Skin epidermis (tissue), 12 donors: ENCODE results near the gene CD163.
"Not testable (repeated sequence)": the region's sequence is repeated elsewhere in the genome, so short reads cannot be mapped to it uniquely, and the experiment has no call there.

Experiments
- H3K27ac ChIP-seq, 21 experiments: fragments of 200-600 bp; sonication (generic) in 11 of 21; one replicate each; pipeline ENCODE4 v1.5.0; 2020; ENCODE audit warnings: mild to moderate bottlenecking in 3 of 21, inconsistent platforms in 2 of 21, moderate library complexity in 2 of 21
- H3K4me3 ChIP-seq, 7 experiments: fragments of 200-600 bp; sonication (generic) in 2 of 7; one replicate each; pipeline ENCODE4 v1.5.0; 2020; ENCODE audit warnings: inconsistent platforms in 2 of 7, mild to moderate bottlenecking in 2 of 7, moderate library complexity in 1 of 7

Gene CD163

DNA sequence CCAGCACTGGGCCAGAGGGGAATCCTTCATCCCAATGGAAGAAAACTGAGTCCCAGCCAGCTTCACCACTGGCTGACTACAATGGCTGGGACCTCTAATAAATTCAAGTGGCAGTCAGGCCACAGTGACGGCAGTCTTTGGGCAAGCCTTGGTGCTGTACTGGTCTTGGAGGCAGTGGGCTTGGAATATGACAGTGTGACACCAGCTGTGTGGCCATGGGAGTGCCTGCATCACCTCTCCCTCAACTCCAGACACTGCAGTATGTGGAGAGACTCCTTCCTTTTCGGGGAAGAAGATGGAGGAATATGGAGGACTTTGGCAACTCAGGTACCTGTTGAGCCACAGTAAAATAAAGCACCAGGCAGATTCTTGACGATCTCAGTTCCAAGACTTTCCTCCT is 43.6 kb downstream of the CD163 start:
- Histone ChIP-seq H3K27ac (no peak overlapping the region), H3K4me3 (no peak overlapping the region)

DNA sequence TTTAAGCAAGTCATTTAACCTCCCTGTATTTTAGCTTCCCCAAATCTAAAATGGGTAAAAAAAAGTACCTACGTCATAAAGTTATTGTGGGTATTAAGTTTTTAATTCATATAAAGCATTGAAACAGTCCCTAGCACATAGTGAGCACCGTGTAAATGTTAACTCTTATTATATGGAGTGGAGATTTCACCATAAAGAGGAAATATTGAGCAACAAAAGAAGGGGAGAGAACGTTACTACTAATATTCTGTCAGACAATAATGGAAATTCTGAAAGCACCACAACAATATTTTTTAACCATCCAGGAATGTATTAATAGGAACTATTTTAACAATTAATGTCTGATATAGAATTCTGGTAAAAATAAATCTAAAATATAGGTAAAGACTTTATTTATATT is 51.8 kb downstream of the CD163 start:
- Histone ChIP-seq H3K4me3 (no peak overlapping the region), H3K27ac (no peak overlapping the region)

DNA sequence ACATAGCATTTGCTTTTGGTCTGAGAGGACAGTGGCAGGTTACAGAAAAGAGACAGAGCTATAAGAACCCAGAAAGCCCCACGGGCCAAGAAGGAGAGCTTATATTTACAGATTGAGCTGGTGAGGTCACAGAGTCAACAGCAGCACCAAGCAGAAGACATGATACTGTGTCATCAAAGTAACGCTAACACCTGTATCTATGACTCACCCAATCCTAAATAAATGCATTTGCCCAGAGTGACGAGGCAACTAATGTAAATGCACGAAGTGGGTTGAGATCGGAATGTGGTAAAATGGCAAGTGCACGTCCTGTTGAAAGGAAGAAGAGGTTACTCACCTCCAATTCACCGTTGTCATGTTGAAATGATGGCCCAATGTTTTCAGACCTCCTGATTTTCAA is 52.9 kb downstream of the CD163 start:
- no peak overlapping the region for H3K4me3 ChIP-seq
- H3K27ac ChIP-seq = no peak overlapping the region

DNA sequence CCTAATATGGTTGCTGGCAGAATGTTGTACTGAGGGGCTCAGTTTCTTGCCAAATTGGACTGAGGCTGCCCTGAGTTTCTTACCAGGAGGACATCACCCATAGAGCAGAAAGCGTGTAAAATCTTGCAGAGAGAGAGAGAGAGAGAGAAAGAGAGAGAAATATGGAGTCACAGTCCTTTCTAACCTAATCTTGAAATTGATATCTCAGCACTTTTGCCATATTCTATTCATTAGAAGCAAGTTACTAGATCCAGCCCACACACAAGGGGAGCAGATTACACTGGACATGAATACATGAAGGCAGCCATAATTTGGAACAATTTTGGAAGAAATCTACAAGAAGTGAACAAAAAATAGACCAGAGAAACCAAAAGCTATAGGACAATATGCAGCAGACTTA is 55.5 kb downstream of the CD163 start:
- no peak overlapping the region for H3K4me3 ChIP-seq
- H3K27ac ChIP-seq = no peak overlapping the region

DNA sequence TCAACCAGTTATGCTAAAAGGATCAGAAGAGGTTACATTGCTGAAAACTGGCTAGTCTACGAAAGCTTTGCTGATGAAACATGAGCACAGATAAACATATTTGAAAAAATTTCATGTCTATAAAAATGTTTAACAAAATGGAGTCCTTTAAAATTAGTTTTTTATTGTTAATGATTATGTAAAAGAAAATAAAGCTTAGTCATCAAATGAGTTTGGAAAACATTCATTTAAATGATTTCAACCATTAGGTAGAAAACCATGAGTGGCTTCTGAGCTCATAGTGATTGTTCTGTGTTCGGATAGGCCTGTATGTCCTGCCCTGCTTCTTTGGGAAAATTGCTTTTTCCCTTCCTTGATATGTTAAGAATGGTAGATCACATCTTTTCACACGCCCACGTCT is 59.0 kb downstream of the CD163 start:
- H3K4me3 ChIP-seq = no peak overlapping the region
- peak overlapping the region in 1 of 21 experiments; percentile 0 for H3K27ac ChIP-seq

DNA sequence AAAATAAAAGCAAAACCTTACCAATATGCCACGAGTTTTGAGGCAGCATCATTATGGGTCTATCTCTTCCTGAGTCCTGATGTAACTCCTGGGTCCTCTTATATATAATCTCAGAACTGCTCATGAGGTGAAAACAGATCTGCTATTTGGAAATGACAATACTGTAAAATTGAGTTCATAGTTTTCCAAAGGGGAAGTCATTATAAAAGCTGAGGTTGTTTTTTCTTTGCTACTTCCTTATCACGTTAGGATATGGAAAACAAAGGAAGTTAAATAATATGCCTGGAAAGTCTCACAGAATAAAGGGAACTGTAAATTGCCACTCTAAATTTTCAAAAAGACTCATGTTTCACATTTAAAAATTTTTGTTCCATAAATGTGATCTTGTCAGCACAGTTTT is 59.5 kb downstream of the CD163 start, which contains the start of gene CD163L1:
TSS of gene CD163L1 (minus strand) at position 78 of the 400 bp plus-strand sequence. CDS start at position 52, 26 bp downstream.
- Histone ChIP-seq H3K4me3 (no peak within 1 kb of the TSS), H3K27ac (peak within 1 kb of the TSS in 1 of 21 experiments; percentile 0)

DNA sequence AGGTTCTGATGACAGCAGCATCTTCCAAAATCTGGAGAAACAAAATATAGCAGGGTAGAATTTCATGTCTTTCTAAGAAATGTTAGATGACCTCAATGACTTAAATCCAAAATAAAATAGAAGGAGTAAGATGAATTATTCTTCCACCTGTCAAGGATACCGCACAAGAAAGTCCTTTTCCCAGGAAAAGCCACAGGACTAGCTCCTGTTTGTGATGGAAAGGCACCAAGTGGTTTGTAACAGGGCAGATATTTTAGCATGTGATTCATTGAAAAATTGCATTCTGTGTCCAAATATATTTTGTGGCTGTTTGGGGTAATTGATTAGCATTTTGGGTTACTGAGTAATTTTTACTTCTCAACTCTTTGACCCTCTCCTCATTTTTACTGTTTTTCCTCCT is 62.4 kb downstream of the CD163 start:
- Histone ChIP-seq H3K27ac (no peak overlapping the region), H3K4me3 (no peak overlapping the region)

DNA sequence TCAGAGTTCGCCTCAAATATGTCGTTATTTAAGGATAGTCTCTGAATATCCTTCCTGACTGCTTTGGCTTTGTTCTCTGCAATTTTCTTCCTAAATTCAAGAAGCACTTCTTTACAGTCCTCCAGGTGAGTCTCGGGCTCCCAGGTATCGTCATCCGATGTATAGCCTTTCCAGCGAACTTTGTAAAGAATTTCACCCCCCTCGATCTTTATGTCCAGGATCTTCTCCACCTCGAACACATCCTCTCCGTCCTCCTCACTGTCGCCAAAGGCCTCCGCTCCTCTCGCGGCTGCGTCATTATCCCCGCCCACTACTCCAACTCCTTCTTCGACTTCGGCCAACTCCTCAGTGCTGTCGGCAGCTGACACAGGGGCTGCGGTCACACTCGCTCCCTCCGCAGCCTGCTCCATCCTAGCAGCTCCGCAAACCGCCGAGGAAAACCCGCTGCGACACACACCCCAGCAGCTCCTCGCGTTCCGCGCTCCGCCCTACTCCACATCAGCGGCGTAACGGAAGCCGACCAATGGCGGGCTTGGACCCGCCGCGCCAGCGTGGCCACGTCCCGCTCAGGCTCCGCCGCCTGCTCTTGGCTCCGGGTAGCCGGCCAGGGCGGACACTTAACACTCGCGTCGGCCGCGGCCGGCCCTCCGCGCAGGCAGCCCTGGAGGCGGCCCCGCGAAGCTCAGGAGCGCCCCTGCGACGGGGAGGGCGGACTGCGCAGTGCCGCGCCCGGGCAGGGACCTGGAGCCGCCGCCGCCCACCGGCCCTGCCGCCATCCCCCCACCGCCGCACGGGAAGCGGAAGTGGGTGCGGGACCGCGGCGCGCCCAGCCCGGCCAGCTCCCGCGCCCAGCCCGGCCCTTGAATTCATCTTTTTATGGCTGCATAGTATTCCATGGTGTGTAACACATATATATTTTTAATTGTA is 63.7 kb downstream of the CD163 start:
- Histone ChIP-seq H3K27ac (peak overlapping the region in 1 of 21 experiments; percentile 50), H3K4me3 (peak overlapping the region in 5 of 7 experiments; percentile 15 to 39 (median 28))

DNA sequence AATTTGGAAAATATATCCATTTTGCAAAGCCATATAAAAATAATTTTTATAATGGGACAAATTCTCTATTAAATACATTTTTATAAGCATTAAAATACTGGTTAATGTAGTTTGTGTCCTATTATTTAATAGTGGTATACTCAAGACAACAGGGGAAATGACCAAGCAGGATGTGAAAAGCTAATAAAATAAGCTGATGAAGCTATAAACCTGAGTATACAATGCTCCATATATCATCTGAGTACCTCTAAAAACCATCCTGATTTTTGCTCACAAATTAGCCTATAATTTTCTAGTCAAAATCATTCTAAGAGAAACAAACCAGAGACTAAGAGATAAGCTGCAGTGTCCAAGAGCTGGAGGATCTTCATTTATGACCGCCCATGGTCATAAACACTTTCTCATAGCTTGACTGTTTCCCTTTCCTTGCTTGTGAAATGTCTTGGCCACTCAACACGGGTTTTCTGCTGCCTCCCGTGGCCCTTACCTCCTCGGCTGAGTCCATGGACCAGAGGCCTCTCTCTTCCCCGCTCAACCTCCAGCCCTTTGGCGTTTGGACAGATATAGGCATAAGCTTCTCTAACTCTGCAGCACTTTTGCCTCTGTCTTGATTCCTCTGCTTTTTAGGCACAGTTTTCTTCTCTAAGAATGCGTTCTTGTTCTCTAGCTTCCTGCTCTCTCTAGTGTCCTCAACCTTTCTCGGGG is 65.1 kb downstream of the CD163 start:
- not testable (repeated sequence) for H3K27ac ChIP-seq, H3K4me3 ChIP-seq

DNA sequence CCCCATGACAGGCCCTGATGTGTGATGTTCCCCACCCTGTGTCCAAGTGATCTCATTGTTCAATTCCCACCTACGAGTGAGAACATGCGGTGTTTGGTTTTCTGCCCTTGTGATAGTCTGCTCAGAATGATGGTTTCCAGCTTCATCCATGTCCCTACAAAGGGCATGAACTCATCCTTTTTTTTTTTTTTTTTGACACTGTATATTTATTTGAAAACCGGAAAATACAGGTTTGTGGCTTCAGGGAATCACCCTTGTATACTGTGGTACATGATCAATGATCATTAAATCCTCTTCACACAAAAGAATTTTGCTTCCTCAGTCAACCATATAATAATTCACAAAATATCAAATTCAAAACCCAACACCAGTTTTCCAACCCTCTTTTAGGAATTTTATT is 66.1 kb downstream of the CD163 start:
- not testable (repeated sequence) for H3K4me3 ChIP-seq

DNA sequence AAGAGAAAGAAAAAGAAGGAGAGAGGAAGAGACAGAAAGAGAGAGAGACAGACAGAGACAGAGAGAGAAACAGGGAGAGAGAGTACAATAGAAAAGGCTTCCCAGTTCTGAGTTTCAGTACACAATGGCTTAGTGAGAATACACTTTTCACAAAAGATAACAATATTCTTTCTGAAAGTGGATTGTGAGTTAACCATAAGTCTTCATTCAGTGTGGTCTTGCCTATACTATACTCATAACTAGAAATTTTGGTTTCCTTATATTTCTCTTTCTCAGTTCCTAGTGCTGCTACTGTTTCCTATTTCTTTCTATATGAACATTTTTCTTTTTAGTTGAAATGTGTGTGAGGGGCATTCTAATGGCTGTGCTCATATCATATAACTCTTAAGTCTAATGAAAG is 68.9 kb downstream of the CD163 start:
- no peak overlapping the region for H3K4me3 ChIP-seq
- no peak overlapping the region for H3K27ac ChIP-seq

More for the DNA sequence above, 66.1 kb downstream of the CD163 start:
- not testable (repeated sequence) for H3K27ac ChIP-seq

DNA sequence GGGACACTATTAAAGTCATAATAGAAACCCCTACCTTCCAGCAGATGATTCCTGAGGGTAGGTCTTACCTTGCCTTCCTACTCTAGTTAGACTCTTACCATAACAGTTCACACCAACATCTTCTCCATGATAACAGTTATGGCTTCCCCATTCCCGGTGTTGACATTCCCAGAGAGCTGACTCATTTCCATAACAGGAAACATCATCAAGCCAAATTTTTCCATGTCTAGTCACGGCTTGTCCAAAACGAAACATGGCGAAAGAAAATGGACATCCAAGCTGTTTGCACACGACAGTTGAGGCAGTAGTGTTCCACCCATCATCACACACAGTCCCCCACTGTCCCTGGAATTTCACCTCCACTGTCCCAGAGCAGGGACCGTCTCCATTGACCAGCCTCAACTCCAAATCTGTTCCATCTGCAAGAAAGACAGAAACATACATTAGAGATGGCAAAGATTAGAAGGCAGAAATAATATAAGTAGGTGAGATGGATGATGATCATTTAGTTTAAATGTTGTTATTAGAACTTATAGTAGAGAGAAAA is 70.2 kb downstream of the CD163 start:
- H3K27ac ChIP-seq = no peak overlapping the region
- H3K4me3 ChIP-seq = no peak overlapping the region

DNA sequence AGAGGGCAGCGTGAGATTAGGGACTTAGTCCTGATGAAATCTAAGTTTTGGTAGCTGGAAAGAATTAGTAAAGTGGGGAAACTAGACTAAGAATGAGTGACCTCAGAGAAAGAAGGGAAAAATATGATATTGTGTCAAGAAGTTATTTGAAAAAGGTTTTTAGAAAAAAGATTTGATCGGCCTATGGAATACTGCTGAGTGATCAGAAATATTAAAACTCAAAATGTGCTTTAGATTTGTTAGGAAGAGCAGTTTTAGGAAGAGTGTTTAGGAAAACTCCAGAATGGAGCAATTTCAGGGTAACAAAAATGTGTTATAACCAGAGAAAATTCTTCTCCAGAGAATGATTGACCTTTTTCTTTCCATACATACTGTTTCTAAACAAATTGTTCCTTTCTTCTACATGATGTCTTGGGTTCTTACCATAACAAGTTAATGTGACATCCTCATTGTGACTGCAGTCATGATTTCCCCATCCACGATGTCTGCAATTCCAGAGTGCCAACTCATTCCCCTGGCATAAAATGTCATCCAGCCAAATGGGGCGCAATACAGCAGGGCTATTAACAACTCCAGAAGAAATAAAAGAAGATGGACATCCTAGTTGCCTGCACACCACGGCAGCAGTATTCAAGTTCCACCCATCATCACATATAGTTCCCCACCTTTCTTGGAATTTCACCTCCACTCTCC is 71.4 kb downstream of the CD163 start:
- Histone ChIP-seq H3K4me3 (no peak overlapping the region), H3K27ac (no peak overlapping the region)
